Lower lobe of right lung (tissue), 2 donors: ENCODE measurements around the gene CGB1. TPM values are rescaled to one million over a fixed set of nuclear protein-coding genes. Genes with fewer than 3 reads are reported as not detected.

ENCODE experiments used
- ATAC-seq, 2 donors: fragments of 200-7000 bp; cut with Tn5 transposase; one replicate each; pipeline ENCODE4 v1.9.1; 2020 to 2022; ENCODE audit warnings: mild to moderate bottlenecking in 2 of 2, moderate library complexity in 2 of 2
- DNase-seq: peaks from one replicate; pipeline ENCODE4 v3.0.0-alpha.2; 2020
- H3K27ac ChIP-seq: fragments of 200-600 bp; one replicate; pipeline ENCODE4 v1.8.0; 2022
- H3K27me3 ChIP-seq: fragments of 200-600 bp; one replicate; pipeline ENCODE4 v1.8.0; 2022; ENCODE audit warnings: low read depth
- H3K36me3 ChIP-seq: fragments of 200-600 bp; one replicate; pipeline ENCODE4 v1.8.0; 2022; ENCODE audit warnings: mild to moderate bottlenecking
- H3K4me1 ChIP-seq: fragments of 200-600 bp; one replicate; pipeline ENCODE4 v1.8.0; 2022
- H3K4me3 ChIP-seq: fragments of 200-600 bp; one replicate; pipeline ENCODE4 v1.8.0; 2022; ENCODE audit warnings: mild to moderate bottlenecking
- H3K9me3 ChIP-seq: fragments of 200-600 bp; one replicate; pipeline ENCODE4 v1.8.0; 2022
- CTCF ChIP-seq: fragments of 200-600 bp; IDR thresholded peaks from one replicate; pipeline ENCODE4 v1.8.0; 2022; ENCODE audit warnings: antibody characterized with exemption, mild to moderate bottlenecking
- intact Hi-C: fragments of 100-400 bp; cut with DNase I; formaldehyde crosslinking; loops from one replicate; pipeline ENCODE4 v1.11.0; 2022
- total RNA-seq: library from RNA; stranded (reverse); fragmentation: NEBNext Ultra II Directional; extraction: Animal tissue kit (Norgen Biotek cat#: 25700); gene quantifications from one replicate; pipeline ENCODE4 v1.2.1, GENCODE V29; 2021
- donor health status: DM: no; HTN: yes; CAD: no; lungs with severe emphysema.

The CGB1 gene
- total RNA-seq, 1 donor from 2014 or later, result not detected

GRCh38 chr19:49064029-49064629 is 27.4 kb upstream of the CGB1 start:
- Histone ChIP-seq H3K27ac (peak overlapping the region; percentile 24), H3K36me3 (no peaks in the 10 kb centered on the region), H3K27me3 (peaks cover 36% of the 10 kb centered on the region), H3K4me3 (peak overlapping the region; percentile 39), H3K9me3 (no peaks in the 10 kb centered on the region), H3K4me1 (no peaks in the 10 kb centered on the region)
- DNase-seq (peak; percentile 68), ATAC-seq (peak; percentile 85 to 88)
- no peak for TF ChIP-seq CTCF
- intact Hi-C loops, result no loop called here

GRCh38 chr19:49061445-49061844 is 24.8 kb upstream of the CGB1 start:
- no peaks in the 10 kb centered on the region for H3K9me3 ChIP-seq
- no peak overlapping the region for H3K4me3 ChIP-seq
- no peaks in the 10 kb centered on the region for H3K36me3 ChIP-seq
- DNase-seq (no peak), ATAC-seq (no peak)
- TF ChIP-seq CTCF, result no peak
- no peak overlapping the region for H3K27ac ChIP-seq
- H3K4me1 ChIP-seq, result peaks cover 16% of the 10 kb centered on the region
- intact Hi-C loops, result no loop called here
- peaks cover 43% of the 10 kb centered on the region for H3K27me3 ChIP-seq

GRCh38 chr19:49061000-49061399 is 24.3 kb upstream of the CGB1 start:
- no peak for TF ChIP-seq CTCF
- Histone ChIP-seq H3K27ac (no peak overlapping the region), H3K27me3 (peaks cover 39% of the 10 kb centered on the region), H3K36me3 (no peaks in the 10 kb centered on the region), H3K4me3 (no peak overlapping the region), H3K9me3 (no peaks in the 10 kb centered on the region), H3K4me1 (peaks cover 21% of the 10 kb centered on the region)
- DNase-seq, result no peak
- ATAC-seq, result no peak
- intact Hi-C loops, result no loop called here

GRCh38 chr19:49059053-49059452 is 22.4 kb upstream of the CGB1 start:
- ATAC-seq, result no peak
- H3K4me3 ChIP-seq, result no peak overlapping the region
- DNase-seq, result no peak
- H3K27ac ChIP-seq, result no peak overlapping the region
- intact Hi-C loops, result no loop called here
- TF ChIP-seq CTCF, result no peak
- no peaks in the 10 kb centered on the region for H3K9me3 ChIP-seq
- H3K27me3 ChIP-seq, result peaks cover 28% of the 10 kb centered on the region
- H3K36me3 ChIP-seq, result no peaks in the 10 kb centered on the region
- H3K4me1 ChIP-seq, result peaks cover 25% of the 10 kb centered on the region

GRCh38 chr19:49058562-49058961 is 21.9 kb upstream of the CGB1 start:
- no peak for TF ChIP-seq CTCF
- intact Hi-C loops, result no loop called here
- Histone ChIP-seq H3K36me3 (no peaks in the 10 kb centered on the region), H3K9me3 (no peaks in the 10 kb centered on the region), H3K4me3 (no peak overlapping the region), H3K4me1 (peaks cover 25% of the 10 kb centered on the region), H3K27me3 (peaks cover 28% of the 10 kb centered on the region), H3K27ac (no peak overlapping the region)
- no peak for ATAC-seq
- DNase-seq, result no peak
